Measurements from ENCODE around the gene ZBTB43.

DNA sequence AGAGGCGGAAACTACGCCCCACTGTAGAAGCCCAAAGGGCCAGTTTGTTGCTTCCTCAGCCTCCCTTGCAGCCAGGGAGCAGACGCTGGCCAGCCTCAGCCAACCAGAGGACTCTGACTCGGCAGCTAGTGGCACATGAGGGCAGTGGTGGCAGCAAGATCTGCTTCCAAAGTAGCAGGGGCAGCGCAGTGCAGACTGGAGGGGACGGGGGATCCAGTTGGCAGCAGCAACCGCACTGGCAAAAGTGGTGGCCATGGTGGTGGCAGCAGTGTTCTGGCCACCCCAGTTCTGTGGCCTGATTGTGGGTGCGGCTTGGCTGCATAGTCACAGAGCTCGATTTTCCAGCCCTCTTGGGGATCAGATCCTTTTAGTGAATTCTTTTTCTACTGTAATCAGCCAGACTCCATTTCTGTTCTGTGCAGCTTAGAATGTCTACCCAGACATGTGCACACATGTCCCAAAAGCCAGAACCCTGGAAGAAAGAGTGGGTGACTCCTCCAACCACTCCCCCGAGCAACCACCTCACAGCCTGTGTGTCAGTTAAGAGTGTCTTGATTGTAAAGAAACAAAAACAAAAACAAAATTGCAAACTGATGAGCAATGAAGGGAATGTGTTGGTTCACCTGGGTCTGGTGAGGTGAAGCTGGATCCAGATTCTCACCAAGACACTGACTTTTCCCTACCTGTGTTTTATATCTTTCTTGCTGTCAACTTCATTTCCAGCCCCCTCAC lies 11.0 kb upstream of the ZBTB43 start:
- TF ChIP-seq, protein P1, sequence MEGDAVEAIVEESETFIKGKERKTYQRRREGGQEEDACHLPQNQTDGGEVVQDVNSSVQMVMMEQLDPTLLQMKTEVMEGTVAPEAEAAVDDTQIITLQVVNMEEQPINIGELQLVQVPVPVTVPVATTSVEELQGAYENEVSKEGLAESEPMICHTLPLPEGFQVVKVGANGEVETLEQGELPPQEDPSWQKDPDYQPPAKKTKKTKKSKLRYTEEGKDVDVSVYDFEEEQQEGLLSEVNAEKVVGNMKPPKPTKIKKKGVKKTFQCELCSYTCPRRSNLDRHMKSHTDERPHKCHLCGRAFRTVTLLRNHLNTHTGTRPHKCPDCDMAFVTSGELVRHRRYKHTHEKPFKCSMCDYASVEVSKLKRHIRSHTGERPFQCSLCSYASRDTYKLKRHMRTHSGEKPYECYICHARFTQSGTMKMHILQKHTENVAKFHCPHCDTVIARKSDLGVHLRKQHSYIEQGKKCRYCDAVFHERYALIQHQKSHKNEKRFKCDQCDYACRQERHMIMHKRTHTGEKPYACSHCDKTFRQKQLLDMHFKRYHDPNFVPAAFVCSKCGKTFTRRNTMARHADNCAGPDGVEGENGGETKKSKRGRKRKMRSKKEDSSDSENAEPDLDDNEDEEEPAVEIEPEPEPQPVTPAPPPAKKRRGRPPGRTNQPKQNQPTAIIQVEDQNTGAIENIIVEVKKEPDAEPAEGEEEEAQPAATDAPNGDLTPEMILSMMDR (IDR thresholded peaks at IDR 0.05): no peak
- TF ChIP-seq POLR2A (IDR thresholded peaks at IDR 0.05): no peak

Measured in Peyer's patch (tissue), 4 donors.